ENCODE measurements around the gene PVALEF. TPM values are rescaled to one million over a fixed set of nuclear protein-coding genes. Genes with fewer than 3 reads are reported as not detected.

PVALEF gene
- total and polyA plus RNA-seq, 2 of the 13 experiments (the other 11 are each of a cell fraction or from before 2014, with no cell fraction given), result 0.18 TPM

- Histone ChIP-seq H3K27ac (ENCODE audit: extremely low read length, insufficient read depth, low read length) (no peak overlapping the region), H2AFZ (ENCODE audit: low read length) (no peak overlapping the region), H3K27me3 (ENCODE audit: control insufficient read depth in 1 of 2, insufficient read depth in 2 of 2, low read length in 2 of 2) (no peaks in the 10 kb centered on the region), H3K4me2 (ENCODE audit: low read depth, low read length) (no peak overlapping the region; the same call in 1 of the 2 replicates), H3K9ac (ENCODE audit: insufficient read depth, low read depth, low read length) (no peak overlapping the region), H3K79me2 (ENCODE audit: insufficient read depth, low read length) (no peaks in the 10 kb centered on the region), H3K36me3 (replicated peaks in 1 of 2; ENCODE audit: control insufficient read depth in 1 of 2, insufficient read depth in 2 of 2, low read length in 2 of 2) (no peaks in the 10 kb centered on the region), H3K9me3 (ENCODE audit: low read length) (no peaks in the 10 kb centered on the region), H4K20me1 (ENCODE audit: insufficient read depth, low read length) (no peaks in the 10 kb centered on the region), H3K4me3 (replicated peaks in 1 of 3; ENCODE audit: insufficient read depth in 1 of 3, low read depth in 2 of 3, low read length in 3 of 3) (no peak overlapping the region; a peak in 1 of 6 replicates), H3K4me1 (ENCODE audit: insufficient read depth, low read length) (peaks cover 31% of the 10 kb centered on the region)
- DNase-seq (ENCODE audit: low spot score) (no peak), ATAC-seq (no peak), FAIRE-seq (no peak)
- no TSS peak for BruUV-seq (replicated peaks)
- WGBS (ENCODE audit: low lambda C conversion rate), result 57% methylated on average over 16 of the region's 17 CpGs
- ChIA-PET POLR2A (interaction anchor here (1.0 to 1.4 kb wide), 2 partner anchors 21 to 79 kb away, joined by 4 read pairs; partner anchors contain the start of gene CEP131), CTCF (ENCODE audit: low intra/inter-chr PET ratio, low total read pairs) (interaction anchor here (2.1 to 2.8 kb wide), 4 partner anchors 46 to 98 kb away, joined by 5 to 28 read pairs (median 16); no protein-coding TSS in a partner anchor)
- intact Hi-C loops (cut with micrococcal nuclease; ENCODE audit: unreplicated experiment), result loop anchor here (5.0 kb wide), 2 partner anchors 58 to 78 kb away; partner anchors contain the start of gene CEP131
- in situ Hi-C loops (cut with HindIII; ENCODE audit: extremely low pct_ligation_motif_present, low pct_unique_long_range_greater_than_20kb), result loop anchor here (5.0 kb wide), 2 partner anchors 48 to 83 kb away; no protein-coding TSS in a partner anchor
- TF ChIP-seq ZNF264 (CRISPR knock-in tag; IDR thresholded peaks at IDR 0.05) (no peak), ETV5 (CRISPR knock-in tag; IDR thresholded peaks at IDR 0.05; ENCODE audit: borderline replicate concordance) (no peak), TCF7 (IDR thresholded peaks at IDR 0.05; ENCODE audit: low read depth) (no peak), TAF1 (CRISPR knock-in tag; IDR thresholded peaks at IDR 0.05) (no peak), SRSF9 (IDR thresholded peaks at IDR 0.05; ENCODE audit: borderline replicate concordance, insufficient read depth, low read depth, low read length, poor library complexity, severe bottlenecking) (no peak), NKX3-1 (CRISPR knock-in tag; IDR thresholded peaks at IDR 0.05) (no peak), HES4 (CRISPR knock-in tag; IDR thresholded peaks at IDR 0.05; ENCODE audit: borderline replicate concordance) (no peak), PHB2 (IDR thresholded peaks at IDR 0.05; ENCODE audit: partially characterized antibody) (no peak), RORA (CRISPR knock-in tag; IDR thresholded peaks at IDR 0.05) (no peak), TGIF2 (CRISPR knock-in tag; IDR thresholded peaks at IDR 0.05) (no peak), ZMAT3 (CRISPR knock-in tag; conservative IDR thresholded peaks at IDR 0.05) (no peak), ZNF503 (CRISPR knock-in tag; IDR thresholded peaks at IDR 0.05) (no peak), IRF9 (CRISPR knock-in tag; IDR thresholded peaks at IDR 0.05; ENCODE audit: borderline replicate concordance) (no peak), TFE3 (CRISPR knock-in tag; IDR thresholded peaks at IDR 0.05) (no peak), SAP130 (CRISPR knock-in tag; IDR thresholded peaks at IDR 0.05; ENCODE audit: low read depth) (no peak), NFE2 (CRISPR knock-in tag; IDR thresholded peaks at IDR 0.05) (no peak), LBX2 (CRISPR knock-in tag; IDR thresholded peaks at IDR 0.05; ENCODE audit: borderline replicate concordance) (no peak), SIX4 (CRISPR knock-in tag; IDR thresholded peaks at IDR 0.05) (no peak), SNAPC2 (CRISPR knock-in tag; IDR thresholded peaks at IDR 0.05) (no peak), ARID2 (CRISPR knock-in tag; IDR thresholded peaks at IDR 0.05; ENCODE audit: borderline replicate concordance) (no peak), KLF13 (CRISPR knock-in tag; IDR thresholded peaks at IDR 0.05) (no peak)
Measured at GRCh38 chr17:81143717-81144422, 21.4 kb upstream of the PVALEF start.
